Measurements from ENCODE around the gene CABLES1.

CABLES1 gene

GRCh38 chr18:23114171-23114881, 21.0 kb upstream of the CABLES1 start:
- DNase-seq (ENCODE audit: low read depth) = no peak

- DNase-seq (ENCODE audit: low read depth) = no peak
Observed at GRCh38 chr18:23114911-23115310, 20.4 kb upstream of the CABLES1 start.

- DNase-seq (ENCODE audit: low read depth) = no peak
Observed at GRCh38 chr18:23115683-23116096, 19.6 kb upstream of the CABLES1 start.

- DNase-seq (ENCODE audit: low read depth) = no peak
Observed at GRCh38 chr18:23121133-23121532, 14.2 kb upstream of the CABLES1 start.

- DNase-seq (ENCODE audit: low read depth) = no peak
Observed at GRCh38 chr18:23122334-23123229, 12.7 kb upstream of the CABLES1 start.

- DNase-seq (ENCODE audit: low read depth) = no peak
Observed at GRCh38 chr18:23126376-23127056, 8.8 kb upstream of the CABLES1 start.

- DNase-seq (ENCODE audit: low read depth) = no peak
Observed at GRCh38 chr18:23127090-23127489, 8.2 kb upstream of the CABLES1 start.

GRCh38 chr18:23129355-23130002, 5.8 kb upstream of the CABLES1 start:
- DNase-seq (ENCODE audit: low read depth) = no peak

- no peak for DNase-seq (ENCODE audit: low read depth)
Observed at GRCh38 chr18:23131693-23132319, 3.5 kb upstream of the CABLES1 start.

GRCh38 chr18:23133860-23134779, 1.2 kb upstream of the CABLES1 start:
- no peak for DNase-seq (ENCODE audit: low read depth)

GRCh38 chr18:23135550-23136325, 453 bp downstream of the CABLES1 start:
- no peak for DNase-seq (ENCODE audit: low read depth)

- no peak for DNase-seq (ENCODE audit: low read depth)
Observed at GRCh38 chr18:23136326-23137096, 1.2 kb downstream of the CABLES1 start.

GRCh38 chr18:23137097-23137635, 1.9 kb downstream of the CABLES1 start:
- no peak for DNase-seq (ENCODE audit: low read depth)

- no peak for DNase-seq (ENCODE audit: low read depth)
Observed at GRCh38 chr18:23137788-23138216, 2.5 kb downstream of the CABLES1 start.

GRCh38 chr18:23138471-23138870, 3.2 kb downstream of the CABLES1 start:
- DNase-seq (ENCODE audit: low read depth) = no peak

- DNase-seq (ENCODE audit: low read depth) = no peak
Observed at GRCh38 chr18:23141104-23141999, 6.1 kb downstream of the CABLES1 start.

- no peak for DNase-seq (ENCODE audit: low read depth)
Observed at GRCh38 chr18:23142251-23142929, 7.1 kb downstream of the CABLES1 start.
